Stimulated activated CD8-positive, alpha-beta memory T cell treated with anti-CD3 and anti-CD28 coated beads, Interleukin-7, amount 100 ng/mL, for 24 hours (primary cell): ENCODE measurements around the gene NME7.
"Not testable (repeated sequence)": the region's sequence is repeated elsewhere in the genome, so short reads cannot be mapped to it uniquely, and the experiment has no call there.

Experiments used
- DNase-seq: peaks from one replicate; pipeline ENCODE4 v3.0.0-alpha.2; 2020; ENCODE audit warnings: low read depth

The NME7 gene

DNA sequence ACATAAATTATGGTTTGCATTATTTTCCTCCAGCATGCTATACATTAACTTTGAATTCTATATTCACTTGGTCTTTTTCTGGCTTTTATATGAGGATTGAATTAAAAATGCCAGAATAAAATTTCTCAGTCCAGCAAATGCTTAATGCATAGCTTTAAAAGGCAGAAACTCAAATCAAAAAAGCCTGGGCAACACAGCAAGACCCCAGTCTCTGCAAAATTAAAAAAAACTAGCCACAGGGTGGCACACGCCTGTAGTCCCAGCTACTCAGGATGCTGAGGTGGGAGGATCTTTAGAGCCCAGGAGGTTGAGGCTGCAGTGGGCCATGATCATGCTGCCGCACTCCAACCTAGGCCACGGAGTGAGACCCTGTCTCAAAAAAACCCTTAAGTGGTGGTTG is 241.3 kb downstream of the NME7 start:
- DNase-seq = no peak

GRCh38 chr1:169125597-169125996 is 242.0 kb downstream of the NME7 start:
- DNase-seq = not testable (repeated sequence)

- no peak for DNase-seq
Observed at GRCh38 chr1:169124459-169124858, 243.1 kb downstream of the NME7 start.

- DNase-seq = no peak
Observed at GRCh38 chr1:169122976-169123375, 244.6 kb downstream of the NME7 start.

DNA sequence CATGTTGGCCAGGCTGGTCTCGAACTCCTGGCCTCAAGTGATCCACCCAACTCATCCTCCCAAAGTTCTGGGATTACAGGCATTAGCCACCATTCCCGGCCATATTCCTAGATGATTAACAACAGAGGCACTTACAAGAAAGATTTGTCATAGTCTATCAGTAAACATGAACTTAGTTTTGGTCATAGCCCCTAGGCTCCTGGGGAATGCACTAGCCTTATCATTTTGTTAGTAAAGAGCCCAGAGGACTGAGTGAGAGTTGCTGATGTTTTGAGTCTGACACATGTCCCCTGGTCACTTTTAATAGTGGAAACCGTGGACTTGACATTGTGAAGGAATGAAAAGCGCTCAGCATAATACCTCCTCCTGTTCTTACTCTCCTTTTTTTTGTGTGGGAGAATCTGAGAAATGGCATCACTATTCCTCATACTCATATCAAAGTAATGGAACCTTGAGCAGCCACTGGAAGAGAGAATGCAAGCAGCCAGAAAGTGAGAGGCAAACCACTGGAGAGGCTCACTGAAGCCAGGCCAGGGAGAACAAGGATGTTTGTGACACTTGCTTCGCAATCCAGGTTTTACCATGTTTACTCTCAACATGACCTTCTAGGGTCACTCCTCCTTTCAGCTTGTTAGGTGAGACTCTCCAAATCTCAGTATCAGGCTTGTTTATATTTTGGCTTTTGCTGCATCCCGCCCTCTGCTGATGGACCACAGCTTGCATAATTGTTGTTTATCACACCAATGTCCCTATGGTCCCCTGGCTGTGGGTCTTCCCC is 246.3 kb downstream of the NME7 start:
- no peak for DNase-seq

- DNase-seq = no peak
Observed at GRCh38 chr1:169120066-169120465, 247.5 kb downstream of the NME7 start.

DNA sequence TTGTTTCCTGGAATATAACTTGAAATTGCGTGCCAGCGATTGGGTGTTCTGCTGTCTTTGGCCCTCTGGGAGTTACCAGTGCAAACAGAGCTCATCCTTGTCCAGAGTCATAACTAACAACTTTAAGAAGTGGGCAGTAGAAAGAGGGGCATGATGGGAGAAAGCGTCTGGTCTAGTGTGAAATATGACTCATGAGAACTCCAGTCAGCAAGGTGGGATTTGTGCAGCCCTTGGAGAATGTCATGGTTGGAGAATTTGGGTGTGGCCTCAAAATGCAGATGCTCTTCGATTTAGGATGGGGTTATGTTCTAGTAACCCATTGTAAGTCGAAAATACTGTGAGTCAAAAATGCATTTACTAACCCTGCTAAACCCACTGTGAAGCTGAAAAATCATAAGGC is 248.2 kb downstream of the NME7 start:
- DNase-seq = no peak

DNA sequence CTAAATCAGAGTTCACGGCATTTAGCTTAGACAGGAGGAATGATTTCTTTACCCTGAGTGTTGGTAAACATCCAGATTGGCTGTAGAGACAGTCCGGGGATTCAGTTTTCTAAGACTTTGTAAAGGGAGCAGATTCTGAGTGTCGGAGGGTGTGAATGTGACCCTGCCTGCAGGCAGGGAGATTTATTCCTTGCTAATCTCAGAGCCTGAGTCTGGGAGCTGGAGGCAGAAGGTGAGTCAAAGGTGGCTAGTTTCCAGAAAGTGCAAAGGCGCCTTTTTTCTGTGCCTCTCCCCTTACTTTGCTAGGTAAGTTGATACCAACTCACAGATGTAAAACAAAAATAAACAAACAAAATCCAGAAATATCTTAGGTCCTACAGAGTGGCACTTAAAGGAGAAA is 249.4 kb downstream of the NME7 start:
- no peak for DNase-seq

- no peak for DNase-seq
Observed at GRCh38 chr1:169117599-169117998, 250.0 kb downstream of the NME7 start.

DNA sequence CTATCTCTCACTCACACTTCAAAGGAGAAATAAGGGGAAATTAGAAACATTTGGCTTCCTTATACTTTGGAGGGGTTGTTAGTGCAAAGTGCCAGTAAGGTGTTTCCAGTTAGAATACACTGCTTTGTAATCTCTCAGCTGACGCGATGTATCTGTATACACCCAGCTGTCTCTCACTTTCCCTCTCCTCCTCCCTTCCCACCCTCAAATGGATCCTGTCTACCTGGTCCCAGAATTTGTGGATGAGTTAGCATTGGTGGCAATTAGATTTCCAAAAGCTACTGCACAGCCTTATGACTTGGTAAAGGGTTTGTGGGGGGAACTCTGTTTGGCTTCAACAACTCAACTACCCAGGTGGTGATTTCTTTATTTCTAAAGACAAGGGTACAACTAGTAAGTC is 250.6 kb downstream of the NME7 start:
- no peak for DNase-seq

DNA sequence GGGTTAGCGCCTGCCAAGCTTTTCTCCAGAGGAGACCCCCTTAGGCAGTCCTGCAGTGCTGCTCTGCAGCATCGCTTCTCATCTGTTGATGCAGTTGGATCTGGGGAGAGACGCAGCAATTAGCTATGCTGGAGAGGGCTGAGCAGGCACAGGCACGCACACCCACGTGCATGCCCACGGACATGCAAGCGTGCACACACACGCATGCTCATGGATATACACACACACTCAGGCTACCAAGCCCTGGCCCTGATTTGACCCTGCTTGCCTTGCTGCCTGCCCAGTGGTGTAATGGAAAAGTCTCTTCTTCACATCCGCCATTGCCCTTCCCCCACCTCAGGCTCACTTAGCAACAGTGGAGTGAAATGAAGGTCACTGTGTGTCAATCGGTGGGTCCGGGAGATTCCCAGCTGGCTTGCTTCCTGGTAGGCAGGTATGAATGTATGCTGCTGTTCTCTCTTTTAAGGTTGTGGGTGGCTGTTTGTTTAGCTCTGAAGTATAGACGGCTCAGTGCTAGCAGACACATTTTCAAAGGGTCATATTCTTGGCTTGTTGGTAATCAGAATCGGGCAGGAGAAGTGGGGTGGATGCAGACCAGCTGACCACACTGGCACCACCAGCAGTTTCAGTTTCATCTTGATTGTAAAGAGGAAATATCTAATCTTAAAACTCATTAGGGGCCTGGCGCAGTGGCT is 251.6 kb downstream of the NME7 start:
- DNase-seq = no peak

GRCh38 chr1:169113613-169114119 is 253.9 kb downstream of the NME7 start:
- no peak for DNase-seq

DNA sequence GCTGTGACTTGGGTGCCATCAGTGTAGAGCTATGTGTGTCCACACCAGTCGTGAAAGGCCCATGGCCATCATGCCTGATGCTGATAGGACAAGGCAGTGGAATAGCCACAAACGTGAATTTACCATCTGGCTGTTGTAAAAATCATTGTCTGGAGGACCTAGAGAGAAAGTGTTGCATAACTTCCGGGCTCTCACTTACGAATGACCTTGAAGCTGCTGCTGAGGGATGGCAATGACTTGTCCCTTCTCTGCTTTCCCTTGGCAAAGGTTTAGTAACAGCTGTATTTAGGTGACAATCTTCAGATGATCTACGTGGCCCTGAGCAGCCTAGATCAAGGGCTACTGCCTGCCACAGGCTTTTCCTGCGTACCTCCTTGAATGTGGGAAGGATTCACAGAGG is 255.4 kb downstream of the NME7 start:
- DNase-seq = no peak

DNA sequence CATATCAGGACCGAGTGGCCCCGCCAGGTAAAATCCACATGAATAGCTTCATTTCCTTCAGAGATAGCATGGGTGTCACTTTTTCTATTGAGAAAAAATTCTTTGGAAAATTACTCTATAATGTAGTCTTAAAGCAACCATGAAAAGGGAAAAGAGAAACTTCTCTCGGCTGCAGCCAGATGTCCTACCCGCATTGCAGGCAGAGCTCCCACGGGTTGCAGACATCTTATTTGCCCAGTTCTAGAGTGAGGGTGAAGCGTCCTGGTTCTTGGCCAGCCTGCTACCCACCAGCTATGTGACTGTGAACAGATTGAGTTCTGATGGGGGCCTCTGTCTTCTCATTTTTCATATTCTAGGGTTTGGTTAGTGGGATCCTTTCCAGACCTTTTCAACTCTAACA is 256.1 kb downstream of the NME7 start:
- no peak for DNase-seq

- DNase-seq = no peak
Observed at GRCh38 chr1:169110689-169111447, 256.7 kb downstream of the NME7 start.

GRCh38 chr1:169110236-169110635 is 257.4 kb downstream of the NME7 start:
- no peak for DNase-seq

DNA sequence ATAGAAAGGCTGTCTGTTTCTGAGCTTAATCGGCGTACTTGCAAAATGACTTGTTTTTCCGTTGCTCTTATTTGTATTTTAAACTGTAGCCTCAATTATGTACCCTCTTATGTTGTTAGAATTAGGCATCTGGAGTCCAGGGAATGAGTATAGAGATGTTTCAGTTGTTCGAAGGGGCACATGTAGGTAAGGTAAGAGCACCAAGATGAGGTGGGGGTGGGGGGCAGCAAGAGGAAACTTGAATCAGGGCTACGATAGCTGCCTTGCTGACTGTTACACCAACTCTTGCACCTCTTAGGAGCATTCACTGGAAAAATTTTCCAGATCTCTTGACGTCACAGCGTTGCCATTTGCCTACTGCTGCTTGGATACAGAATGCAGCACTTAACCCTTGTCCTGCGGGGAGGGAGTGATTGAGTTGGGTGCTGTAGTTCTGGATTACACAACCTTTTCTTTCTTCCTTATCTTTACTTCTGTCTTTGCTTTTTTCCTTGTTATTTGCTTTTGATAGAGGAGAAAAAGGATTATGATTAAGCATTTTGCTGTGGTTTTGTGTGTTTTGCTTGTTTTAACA is 257.9 kb downstream of the NME7 start:
- no peak for DNase-seq

DNA sequence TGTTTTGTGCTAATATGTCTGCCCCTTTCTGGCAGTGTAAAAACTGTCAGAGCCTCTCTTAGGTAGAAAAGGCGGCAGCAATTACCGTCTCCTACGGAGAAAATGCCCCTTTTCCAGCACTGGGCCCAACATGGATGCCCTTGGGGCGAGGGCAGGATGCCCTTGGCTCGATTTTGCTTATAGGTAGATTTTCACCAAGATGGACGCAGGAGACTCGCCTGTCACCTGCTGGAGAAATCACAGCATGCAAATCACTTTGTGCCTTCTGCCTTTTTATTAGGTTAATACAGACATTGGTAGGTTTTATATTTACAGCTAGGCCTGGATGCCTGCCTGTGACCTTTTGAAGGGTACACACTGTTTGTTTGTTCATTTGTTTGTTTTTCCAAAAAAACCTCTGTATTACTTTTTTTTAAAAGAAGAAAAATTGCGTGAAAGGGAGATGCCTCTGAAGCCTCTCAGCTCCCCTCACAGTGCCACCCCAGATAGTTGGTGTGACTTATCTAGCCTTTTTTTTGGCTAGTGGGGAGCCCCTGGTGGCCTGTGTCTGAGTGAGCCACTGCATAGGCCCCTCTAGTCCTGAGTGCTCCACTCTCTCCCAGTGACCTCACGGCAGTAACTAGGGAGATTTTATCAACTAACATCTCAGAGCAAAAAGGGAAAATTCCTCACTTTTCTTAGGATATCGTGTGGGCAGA is 258.6 kb downstream of the NME7 start:
- no peak for DNase-seq

DNA sequence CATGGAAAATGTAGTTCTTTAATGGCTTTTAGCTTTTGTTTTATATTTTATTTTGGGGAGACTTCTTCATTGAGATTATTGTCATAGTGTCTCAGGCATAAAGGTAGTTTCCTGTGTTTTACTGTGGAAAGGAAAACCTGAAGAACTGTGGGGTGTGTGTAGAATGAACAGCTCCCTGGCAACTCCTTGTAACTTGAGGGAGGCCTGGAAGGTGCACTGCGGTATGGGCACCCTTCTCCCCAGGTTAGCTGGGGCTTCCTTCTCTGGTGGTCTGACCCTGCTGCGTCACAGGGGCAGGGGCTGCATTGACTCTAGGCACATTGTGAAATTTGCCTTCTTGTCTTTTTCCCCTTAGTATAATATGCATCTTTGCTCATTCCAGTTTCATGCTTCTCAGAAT is 259.4 kb downstream of the NME7 start:
- no peak for DNase-seq

GRCh38 chr1:169107603-169108208 is 259.9 kb downstream of the NME7 start:
- DNase-seq = no peak

- DNase-seq = no peak
Observed at GRCh38 chr1:169106921-169107602, 260.5 kb downstream of the NME7 start.
